EH (cell line): ENCODE results near the gene TNFRSF13B.
"Not testable (repeated sequence)": the region's sequence is repeated elsewhere in the genome, so short reads cannot be mapped to it uniquely, and the experiment has no call there.

Experiments
- DNase-seq: peaks from one replicate; pipeline ENCODE4 v3.0.0-alpha.2; 2015; ENCODE audit warnings: low read depth

Gene TNFRSF13B

GRCh38 chr17:16925461-16926060, 46.4 kb downstream of the TNFRSF13B start:
- no peak for DNase-seq

- no peak for DNase-seq
Measured at GRCh38 chr17:16924696-16925440, 47.0 kb downstream of the TNFRSF13B start.

- DNase-seq, result no peak
Measured at GRCh38 chr17:16923904-16924695, 47.8 kb downstream of the TNFRSF13B start.

- DNase-seq, result no peak
Measured at GRCh38 chr17:16923097-16923903, 48.6 kb downstream of the TNFRSF13B start.

GRCh38 chr17:16922386-16923096, 49.4 kb downstream of the TNFRSF13B start:
- peak; percentile 23 for DNase-seq

- not testable (repeated sequence) for DNase-seq
Measured at GRCh38 chr17:16921451-16921850, 50.5 kb downstream of the TNFRSF13B start.

- no peak for DNase-seq
Measured at GRCh38 chr17:16920628-16921020, 51.3 kb downstream of the TNFRSF13B start.

- DNase-seq, result no peak
Measured at GRCh38 chr17:16919663-16920627, 52.0 kb downstream of the TNFRSF13B start.

- no peak for DNase-seq
Measured at GRCh38 chr17:16918443-16918842, 53.5 kb downstream of the TNFRSF13B start.

GRCh38 chr17:16917671-16918394, 54.1 kb downstream of the TNFRSF13B start:
- no peak for DNase-seq

GRCh38 chr17:16916557-16916920, 55.4 kb downstream of the TNFRSF13B start:
- DNase-seq, result no peak

GRCh38 chr17:16915752-16916556, 56.0 kb downstream of the TNFRSF13B start:
- DNase-seq, result peak; percentile 67

GRCh38 chr17:16913463-16913862, 58.5 kb downstream of the TNFRSF13B start:
- no peak for DNase-seq

GRCh38 chr17:16912021-16912962, 59.6 kb downstream of the TNFRSF13B start:
- no peak for DNase-seq

- no peak for DNase-seq
Measured at GRCh38 chr17:16911141-16911937, 60.6 kb downstream of the TNFRSF13B start.

- DNase-seq, result no peak
Measured at GRCh38 chr17:16910341-16910740, 61.6 kb downstream of the TNFRSF13B start.
